ENCODE results near the gene ITPRIPL1.

ITPRIPL1 gene

DNA sequence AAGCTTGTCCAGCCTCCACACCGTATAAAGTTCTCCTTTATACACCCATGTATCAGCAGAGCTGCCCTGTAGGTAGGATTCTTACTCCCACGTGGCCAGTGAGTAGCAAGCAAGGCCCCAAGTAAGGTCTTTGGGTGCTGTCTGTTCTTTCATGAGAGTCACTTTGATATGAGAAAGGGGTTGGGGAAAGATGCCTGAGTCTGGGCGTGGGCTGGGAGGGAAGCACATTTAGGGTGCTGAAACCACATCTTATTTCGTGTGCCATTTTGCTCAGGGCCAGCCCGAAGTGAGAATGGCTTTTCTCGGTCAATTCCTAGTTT is 436 bp upstream of the ITPRIPL1 start:
- Histone ChIP-seq H3K27me3 (replicated peaks; ENCODE audit: control insufficient read depth, insufficient read depth, low read length) (no peaks in the 10 kb centered on the region), H3K36me3 (ENCODE audit: control insufficient read depth, insufficient read depth, low read length) (peaks cover 2% of the 10 kb centered on the region), H3K4me3 (replicated peaks; ENCODE audit: low read depth, low read length) (peak overlapping the region; percentile 75)
- no peak for DNase-seq (ENCODE audit: extremely low read depth, insufficient read length)
- TF ChIP-seq, protein P1, sequence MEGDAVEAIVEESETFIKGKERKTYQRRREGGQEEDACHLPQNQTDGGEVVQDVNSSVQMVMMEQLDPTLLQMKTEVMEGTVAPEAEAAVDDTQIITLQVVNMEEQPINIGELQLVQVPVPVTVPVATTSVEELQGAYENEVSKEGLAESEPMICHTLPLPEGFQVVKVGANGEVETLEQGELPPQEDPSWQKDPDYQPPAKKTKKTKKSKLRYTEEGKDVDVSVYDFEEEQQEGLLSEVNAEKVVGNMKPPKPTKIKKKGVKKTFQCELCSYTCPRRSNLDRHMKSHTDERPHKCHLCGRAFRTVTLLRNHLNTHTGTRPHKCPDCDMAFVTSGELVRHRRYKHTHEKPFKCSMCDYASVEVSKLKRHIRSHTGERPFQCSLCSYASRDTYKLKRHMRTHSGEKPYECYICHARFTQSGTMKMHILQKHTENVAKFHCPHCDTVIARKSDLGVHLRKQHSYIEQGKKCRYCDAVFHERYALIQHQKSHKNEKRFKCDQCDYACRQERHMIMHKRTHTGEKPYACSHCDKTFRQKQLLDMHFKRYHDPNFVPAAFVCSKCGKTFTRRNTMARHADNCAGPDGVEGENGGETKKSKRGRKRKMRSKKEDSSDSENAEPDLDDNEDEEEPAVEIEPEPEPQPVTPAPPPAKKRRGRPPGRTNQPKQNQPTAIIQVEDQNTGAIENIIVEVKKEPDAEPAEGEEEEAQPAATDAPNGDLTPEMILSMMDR (IDR thresholded peaks at IDR 0.05; ENCODE audit: insufficient read depth, low read length, poor library complexity, severe bottlenecking), result no peak

DNA sequence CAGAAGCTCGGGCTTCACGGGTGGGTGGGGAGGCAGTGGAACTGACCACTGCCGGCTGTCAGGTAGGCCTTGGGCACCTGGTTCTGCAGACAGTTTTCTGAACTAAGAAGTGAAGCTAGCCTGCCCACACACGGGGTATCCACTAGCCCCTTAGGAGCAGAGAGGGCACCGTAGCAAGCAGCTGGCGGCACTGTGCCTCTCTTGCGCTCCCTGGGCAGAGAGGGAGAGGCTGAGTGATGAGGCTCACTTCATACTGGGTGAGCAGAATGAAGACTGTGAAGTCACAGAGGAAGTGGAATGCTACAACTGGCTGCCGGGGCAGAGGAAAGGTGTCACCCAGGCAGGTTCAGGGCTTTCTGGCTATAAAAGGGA is 753 bp downstream of the ITPRIPL1 start:
- DNase-seq (ENCODE audit: extremely low read depth, insufficient read length), result peak; percentile 50
- Histone ChIP-seq H3K4me3 (replicated peaks; ENCODE audit: low read depth, low read length) (peak overlapping the region; percentile 75), H3K36me3 (ENCODE audit: control insufficient read depth, insufficient read depth, low read length) (peaks cover 2% of the 10 kb centered on the region), H3K27me3 (replicated peaks; ENCODE audit: control insufficient read depth, insufficient read depth, low read length) (no peaks in the 10 kb centered on the region)
- TF ChIP-seq, protein P1 (IDR thresholded peaks at IDR 0.05; ENCODE audit: insufficient read depth, low read length, poor library complexity, severe bottlenecking), result no peak

DNA sequence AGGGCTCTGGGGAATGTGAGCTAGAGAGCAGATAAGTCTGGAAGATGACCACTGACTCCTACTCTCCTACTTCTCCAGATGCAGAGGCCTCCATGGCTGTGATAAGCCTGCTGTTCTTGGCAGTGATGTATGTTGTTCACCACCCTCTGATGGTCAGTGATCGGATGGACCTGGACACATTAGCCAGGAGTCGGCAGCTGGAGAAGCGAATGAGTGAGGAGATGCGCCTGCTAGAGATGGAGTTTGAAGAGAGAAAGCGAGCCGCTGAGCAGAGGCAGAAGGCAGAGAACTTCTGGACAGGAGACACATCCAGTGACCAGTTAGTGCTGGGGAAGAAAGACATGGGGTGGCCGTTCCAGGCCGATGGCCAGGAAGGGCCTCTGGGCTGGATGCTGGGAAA is 1.4 kb downstream of the ITPRIPL1 start:
- no peak for DNase-seq (ENCODE audit: extremely low read depth, insufficient read length)
- no peak overlapping the region; the same call in 1 of the 2 replicates for H3K4me3 ChIP-seq (replicated peaks; ENCODE audit: low read depth, low read length)
- TF ChIP-seq, protein P1 (IDR thresholded peaks at IDR 0.05; ENCODE audit: insufficient read depth, low read length, poor library complexity, severe bottlenecking), result no peak

DNA sequence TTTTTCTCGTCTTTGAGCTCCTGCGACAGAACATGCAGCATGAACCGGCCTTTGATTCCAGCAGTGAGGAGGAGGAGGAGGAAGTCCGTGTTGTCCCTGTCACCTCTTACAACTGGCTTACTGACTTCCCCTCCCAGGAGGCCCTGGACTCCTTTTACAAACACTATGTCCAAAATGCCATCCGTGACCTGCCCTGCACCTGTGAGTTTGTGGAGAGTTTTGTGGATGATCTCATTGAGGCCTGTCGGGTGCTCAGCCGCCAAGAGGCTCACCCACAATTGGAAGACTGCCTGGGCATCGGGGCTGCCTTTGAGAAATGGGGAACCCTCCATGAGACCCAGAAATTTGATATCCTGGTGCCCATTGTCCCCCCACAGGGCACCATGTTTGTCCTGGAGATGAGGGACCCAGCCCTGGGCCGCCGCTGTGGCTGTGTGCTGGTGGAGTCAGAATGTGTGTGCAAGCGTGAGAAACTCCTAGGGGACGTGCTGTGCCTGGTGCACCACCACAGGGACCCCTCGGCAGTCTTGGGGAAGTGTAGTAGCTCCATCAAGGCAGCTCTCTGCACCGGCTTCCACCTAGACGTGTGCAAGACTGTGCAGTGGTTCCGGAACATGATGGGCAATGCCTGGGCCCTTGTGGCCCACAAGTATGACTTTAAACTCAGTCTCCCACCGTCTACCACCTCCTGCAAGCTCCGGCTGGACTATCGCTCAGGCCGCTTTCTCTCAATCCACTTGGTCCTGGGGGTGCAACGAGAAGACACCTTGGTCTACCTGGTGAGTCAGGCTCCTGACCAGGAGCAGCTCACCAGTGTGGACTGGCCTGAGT is 2.1 kb downstream of the ITPRIPL1 start:
- DNase-seq (ENCODE audit: extremely low read depth, insufficient read length), result no peak
- peaks cover 2% of the 10 kb centered on the region for H3K36me3 ChIP-seq (ENCODE audit: control insufficient read depth, insufficient read depth, low read length)
- H3K27me3 ChIP-seq (replicated peaks; ENCODE audit: control insufficient read depth, insufficient read depth, low read length), result no peaks in the 10 kb centered on the region
- TF ChIP-seq, protein P1 (IDR thresholded peaks at IDR 0.05; ENCODE audit: insufficient read depth, low read length, poor library complexity, severe bottlenecking), result no peak
- no peak overlapping the region for H3K4me3 ChIP-seq (replicated peaks; ENCODE audit: low read depth, low read length)

More for the DNA sequence above, 1.4 kb downstream of the ITPRIPL1 start:
- Histone ChIP-seq H3K36me3 (ENCODE audit: control insufficient read depth, insufficient read depth, low read length) (peaks cover 2% of the 10 kb centered on the region), H3K27me3 (replicated peaks; ENCODE audit: control insufficient read depth, insufficient read depth, low read length) (no peaks in the 10 kb centered on the region)

DNA sequence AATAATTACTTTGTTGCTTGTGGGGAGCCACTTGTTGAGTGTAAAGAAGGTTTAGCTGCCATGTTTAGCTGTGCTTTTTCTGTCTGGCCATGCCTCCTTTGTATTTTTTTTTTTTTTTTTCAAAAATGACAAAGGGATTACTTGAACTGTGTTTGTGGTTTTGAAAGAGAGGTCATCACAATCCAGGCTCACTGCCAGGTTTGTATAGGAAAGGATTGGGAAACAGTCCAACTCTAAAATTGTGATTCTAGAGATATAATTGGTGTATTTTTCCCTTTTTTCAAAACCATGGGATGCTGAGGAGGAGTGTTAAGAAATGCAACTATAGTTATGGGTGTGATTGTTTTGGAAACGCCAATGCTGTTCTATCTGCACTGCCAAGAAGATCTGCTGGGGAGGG is 4.3 kb downstream of the ITPRIPL1 start:
- TF ChIP-seq, protein P1 (IDR thresholded peaks at IDR 0.05; ENCODE audit: insufficient read depth, low read length, poor library complexity, severe bottlenecking), result no peak
- Histone ChIP-seq H3K36me3 (ENCODE audit: control insufficient read depth, insufficient read depth, low read length) (peaks cover 2% of the 10 kb centered on the region), H3K27me3 (replicated peaks; ENCODE audit: control insufficient read depth, insufficient read depth, low read length) (no peaks in the 10 kb centered on the region), H3K4me3 (replicated peaks; ENCODE audit: low read depth, low read length) (no peak overlapping the region)
- no peak for DNase-seq (ENCODE audit: extremely low read depth, insufficient read length)

Measured in GM06990 (cell line).